Measurements from ENCODE around the gene TAF11. TPM values are rescaled to one million over a fixed set of nuclear protein-coding genes. Genes with fewer than 3 reads are reported as not detected.

Gene TAF11
- total and polyA plus RNA-seq, 10 donors, result 19.1 to 56.3 (median 25.9) TPM

- 93 to 98% (median 96%) methylated on average over 2 of the region's 2 CpGs for WGBS, 5 donors
- intact Hi-C loops (cut with DNase I; ENCODE audit: low total_unique reads), result no loop called here
These were observed 58.7 kb downstream of the TAF11 start for GRCh38 chr6:34829137-34829536.

More at GRCh38 chr6:34829137-34829536, 58.7 kb downstream of the TAF11 start:
- no peak overlapping the region for H3K27ac ChIP-seq
- no peak overlapping the region for H3K4me3 ChIP-seq
- H3K36me3 ChIP-seq, result peaks cover 0 to 97% (median 44%) of the 10 kb centered on the region in 6 donors
- no peaks in the 10 kb centered on the region for H3K4me1 ChIP-seq
- DNase-seq, result no peak
- no peaks in the 10 kb centered on the region for H3K27me3 ChIP-seq (replicated peaks in 1 of 7)
- no peak for TF ChIP-seq CTCF (IDR thresholded peaks at IDR 0.05 in 8 of 11, conservative IDR thresholded peaks at IDR 0.05 in 3 of 11)
- no peak for TF ChIP-seq POLR2A (IDR thresholded peaks at IDR 0.05)
- no peak for TF ChIP-seq POLR2AphosphoS5 (IDR thresholded peaks at IDR 0.05)
- no peaks in the 10 kb centered on the region for H3K9me3 ChIP-seq

Other genes starting within 250 kb of the TAF11 start
- gene ILRUN, start 191.3 kb downstream of the TAF11 start, total RNA-seq, result 10 to 100 TPM; 49.4 to 75.5 (median 64.2) TPM
- 10 to 100 TPM; 14.6 to 44.3 (median 19.2) TPM for gene ILRUN, start 191.3 kb downstream of the TAF11 start, polyA plus RNA-seq
- gene SNRPC, start 130.5 kb downstream of the TAF11 start, total RNA-seq, result 10 to 100 TPM; 44.2 to 74.4 (median 50.5) TPM
- 100 to 1,000 TPM in 2 of 3 donors, 10 to 100 TPM in 1; 88.5 to 132 (median 127) TPM for gene SNRPC, start 130.5 kb downstream of the TAF11 start, polyA plus RNA-seq
- 10 to 100 TPM; 14.8 to 21.2 (median 17.1) TPM for gene BLTP3A, start 96.0 kb downstream of the TAF11 start, total RNA-seq
- 1 to 10 TPM; 1.5 to 2.5 (median 1.9) TPM for gene BLTP3A, start 96.0 kb downstream of the TAF11 start, polyA plus RNA-seq
- gene ANKS1A, start 1.2 kb upstream of the TAF11 start, total RNA-seq, result 10 to 100 TPM; 32.0 to 68.9 (median 55.5) TPM
- gene ANKS1A, start 1.2 kb upstream of the TAF11 start, polyA plus RNA-seq, result 10 to 100 TPM in 1 of 3 donors, 1 to 10 TPM in 2; 5.1 to 15.0 (median 8.4) TPM

Data from spleen (tissue), 11 donors.